ENCODE measurements around the gene EIPR1.
"Not testable (repeated sequence)": the region's sequence is repeated elsewhere in the genome, so short reads cannot be mapped to it uniquely, and the experiment has no call there.

Gene EIPR1

GRCh38 chr2:3357926-3358325 lies 19.7 kb downstream of the EIPR1 start:
- DNase-seq (ENCODE audit: low read depth in 2 of 2), result no peak

DNA sequence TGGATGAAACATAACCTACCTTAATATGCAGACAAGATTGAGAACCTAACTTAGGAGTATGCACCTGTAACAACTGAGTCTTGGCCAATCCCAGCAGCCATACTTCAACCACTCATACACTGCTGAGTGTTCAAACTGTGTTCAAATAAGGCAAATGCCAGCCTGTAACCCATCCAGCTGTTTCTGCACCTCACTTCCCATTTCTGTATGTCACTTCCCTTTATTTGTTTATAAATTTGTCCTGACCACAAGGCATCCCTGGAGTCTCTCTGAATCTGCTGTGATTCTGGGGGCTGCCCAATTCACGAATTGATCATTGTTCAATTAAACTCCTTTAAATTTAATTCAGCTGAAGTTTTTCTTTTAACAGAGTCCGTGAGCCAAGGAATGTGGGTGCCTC lies 20.2 kb downstream of the EIPR1 start:
- DNase-seq (ENCODE audit: low read depth in 2 of 2), result not testable (repeated sequence)

- no peak for DNase-seq (ENCODE audit: low read depth in 2 of 2)
Observed at GRCh38 chr2:3356799-3357198, 20.8 kb downstream of the EIPR1 start.

GRCh38 chr2:3355951-3356569 lies 21.6 kb downstream of the EIPR1 start:
- no peak for DNase-seq (ENCODE audit: low read depth in 2 of 2)

GRCh38 chr2:3354986-3355385 lies 22.6 kb downstream of the EIPR1 start:
- no peak for DNase-seq (ENCODE audit: low read depth in 2 of 2)

GRCh38 chr2:3349211-3349693 lies 28.4 kb downstream of the EIPR1 start:
- DNase-seq (ENCODE audit: low read depth in 2 of 2), result no peak

DNA sequence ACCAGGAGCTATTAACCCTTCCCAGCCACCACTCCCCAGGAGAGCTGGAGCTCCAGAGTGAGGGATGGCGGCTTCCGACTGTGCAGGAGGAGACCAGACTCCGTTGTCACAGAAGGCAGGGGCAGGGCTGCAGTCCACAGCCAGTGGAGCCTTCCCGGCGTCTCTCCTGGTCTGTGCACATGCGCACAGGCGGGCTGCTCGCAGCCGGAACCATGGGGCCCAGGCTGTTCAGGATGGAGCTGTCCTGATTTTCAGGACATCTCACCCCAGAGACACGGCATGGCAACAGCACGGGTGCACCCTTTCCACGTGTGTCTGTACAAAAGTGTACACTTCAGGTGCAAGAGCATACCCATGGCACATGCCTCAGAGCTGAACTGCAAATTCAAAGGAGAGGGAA lies 28.9 kb downstream of the EIPR1 start:
- no peak for DNase-seq (ENCODE audit: low read depth in 2 of 2)

DNA sequence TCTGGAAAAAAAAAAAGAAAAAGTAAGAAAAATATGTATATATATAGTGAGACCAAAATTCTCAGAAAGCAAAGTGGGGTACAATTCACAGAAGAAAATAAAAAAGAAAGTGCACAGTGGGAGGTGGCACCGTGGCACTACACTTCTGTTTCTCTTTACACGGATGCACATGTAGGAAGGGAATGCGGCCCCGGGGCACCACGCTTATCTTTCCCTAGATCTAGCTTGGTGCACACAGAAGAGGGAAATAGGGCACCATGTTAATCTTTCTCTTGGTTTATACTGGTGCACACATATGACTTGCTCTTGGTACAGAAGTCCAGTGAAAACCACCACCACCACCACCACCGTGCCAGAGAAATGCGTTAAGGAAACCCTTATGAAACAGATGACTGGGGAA lies 32.0 kb downstream of the EIPR1 start:
- no peak for DNase-seq (ENCODE audit: low read depth in 2 of 2)

GRCh38 chr2:3344897-3345296 lies 32.7 kb downstream of the EIPR1 start:
- no peak for DNase-seq (ENCODE audit: low read depth in 2 of 2)

DNA sequence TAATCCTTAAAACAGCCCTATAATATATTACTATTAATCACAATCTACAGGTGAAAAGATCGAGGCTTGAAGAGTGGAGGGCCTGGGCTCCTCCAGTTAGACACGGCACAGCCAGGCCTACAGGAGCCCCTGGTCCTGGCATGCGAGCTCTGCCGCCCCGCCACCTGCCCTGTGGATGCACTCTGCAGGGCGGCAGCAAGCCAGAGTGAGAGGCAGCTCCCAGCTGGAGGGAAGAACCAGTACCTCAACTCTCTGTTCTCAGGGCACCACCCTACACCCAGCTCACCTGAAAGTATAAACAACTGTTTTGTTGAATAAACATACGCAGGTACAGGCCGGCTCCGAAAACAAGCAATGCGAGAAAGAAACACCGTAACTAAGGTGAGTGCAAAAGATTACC lies 34.6 kb downstream of the EIPR1 start:
- no peak for DNase-seq (ENCODE audit: low read depth in 2 of 2)

DNA sequence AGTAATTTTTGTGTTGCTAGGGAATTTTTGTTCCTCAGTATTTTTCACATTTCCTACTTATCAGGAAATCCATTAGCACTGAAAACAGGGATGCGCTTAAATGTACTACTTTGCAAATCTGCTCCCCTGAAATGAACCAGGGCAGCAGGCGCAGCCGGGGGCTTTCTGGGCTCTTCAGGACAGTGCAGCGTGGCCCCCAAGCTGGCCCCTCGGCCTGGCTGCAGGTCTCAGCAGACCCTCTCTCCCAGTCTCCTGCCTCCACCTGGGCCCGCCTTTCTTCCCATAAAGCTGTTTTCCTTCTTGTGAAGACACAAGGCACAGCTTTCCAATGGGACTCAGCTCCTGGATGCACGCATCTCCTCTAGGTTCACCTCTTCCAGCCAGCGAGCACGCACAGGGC lies 35.3 kb downstream of the EIPR1 start:
- DNase-seq (ENCODE audit: low read depth in 2 of 2), result no peak

- DNase-seq (ENCODE audit: low read depth in 2 of 2), result no peak
Observed at GRCh38 chr2:3341336-3341735, 36.3 kb downstream of the EIPR1 start.

DNA sequence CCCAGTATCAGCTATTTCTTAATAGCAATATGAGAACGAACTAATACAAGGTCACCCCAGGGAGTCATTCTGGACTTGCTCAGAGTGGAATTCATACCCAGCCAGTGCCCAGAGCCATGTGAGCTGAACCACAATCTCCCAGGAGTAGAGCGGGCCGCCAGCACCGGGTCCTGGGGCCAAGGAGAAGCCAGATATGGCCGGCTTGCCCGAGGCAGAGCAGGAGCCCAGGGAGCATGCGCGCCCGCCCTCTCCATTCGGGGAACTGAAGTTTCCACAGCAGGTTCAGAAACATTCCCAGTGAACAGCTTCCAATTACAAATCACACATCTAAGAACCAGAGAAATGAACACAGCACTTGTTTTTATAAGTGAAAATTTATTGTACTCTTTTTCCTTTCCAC lies 37.5 kb downstream of the EIPR1 start:
- no peak for DNase-seq (ENCODE audit: low read depth in 2 of 2)

- no peak for DNase-seq (ENCODE audit: low read depth in 2 of 2)
Observed at GRCh38 chr2:3338340-3338739, 39.3 kb downstream of the EIPR1 start.

- DNase-seq (ENCODE audit: low read depth in 2 of 2), result no peak
Observed at GRCh38 chr2:3336844-3337243, 40.8 kb downstream of the EIPR1 start.

- DNase-seq (ENCODE audit: low read depth in 2 of 2), result no peak
Observed at GRCh38 chr2:3334392-3335345, 42.9 kb downstream of the EIPR1 start.

- no peak for DNase-seq (ENCODE audit: low read depth in 2 of 2)
Observed at GRCh38 chr2:3332133-3332532, 45.5 kb downstream of the EIPR1 start.

DNA sequence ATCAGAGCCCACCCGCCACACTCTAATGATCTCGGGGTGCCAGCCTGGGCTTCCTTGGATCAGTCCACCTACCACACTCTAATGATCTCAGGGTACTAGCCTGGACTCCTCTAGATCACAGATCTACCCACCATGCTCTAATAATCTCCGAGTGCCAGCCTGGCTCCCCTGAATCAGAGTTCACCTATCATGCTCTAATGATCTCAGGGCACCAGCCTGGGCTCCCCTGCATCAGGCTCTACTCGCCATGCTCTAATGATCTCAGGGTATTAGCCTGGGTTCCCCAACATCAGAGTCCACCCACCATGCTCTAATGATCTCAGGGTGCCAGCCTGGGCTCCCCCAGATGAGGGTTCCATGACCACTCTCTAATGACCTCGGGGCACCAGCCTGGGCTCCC lies 48.1 kb downstream of the EIPR1 start:
- no peak for DNase-seq (ENCODE audit: low read depth in 2 of 2)

- DNase-seq (ENCODE audit: low read depth in 2 of 2), result no peak
Observed at GRCh38 chr2:3326871-3327270, 50.7 kb downstream of the EIPR1 start.

DNA sequence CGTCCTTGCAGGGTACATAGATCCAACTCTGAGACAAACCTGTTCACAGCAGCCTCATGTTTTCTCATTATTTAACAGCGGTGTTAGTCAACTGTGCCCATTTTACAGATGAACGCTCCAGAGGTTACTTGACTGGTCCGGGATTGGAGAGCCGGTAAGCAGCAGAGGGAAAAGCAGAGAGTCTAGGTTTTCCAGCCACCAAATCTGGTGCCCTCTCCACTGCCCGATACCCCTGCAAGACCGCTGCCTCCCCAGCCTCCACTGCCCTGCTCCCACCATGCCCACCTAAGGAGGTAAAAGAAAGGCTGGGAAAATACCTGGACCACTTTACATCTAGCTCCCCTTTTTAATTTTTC lies 51.5 kb downstream of the EIPR1 start:
- no peak for DNase-seq (ENCODE audit: low read depth in 2 of 2)

GRCh38 chr2:3325458-3326181 lies 52.0 kb downstream of the EIPR1 start:
- DNase-seq (ENCODE audit: low read depth in 2 of 2), result no peak
